Progenitor cell of endocrine pancreas (in vitro differentiated cells): ENCODE measurements around the gene IL1RAP. TPM values are rescaled to one million over a fixed set of nuclear protein-coding genes. Genes with fewer than 3 reads are reported as not detected.

ENCODE experiments used
- DNase-seq: peaks from one replicate; pipeline ENCODE4 v3.0.0; 2021; ENCODE audit warnings: low spot score; ENCODE audit not compliant: unreplicated experiment
- H3K27ac Mint-ChIP-seq: 2 replicates; pipeline ENCODE4 v1.8.0; 2021; ENCODE audit warnings: mild to moderate bottlenecking, moderate library complexity, mixed read lengths
- H3K27me3 Mint-ChIP-seq: 2 replicates; pipeline ENCODE4 v1.8.0; 2021; ENCODE audit warnings: mixed read lengths
- H3K36me3 Mint-ChIP-seq: 2 replicates; pipeline ENCODE4 v1.8.0; 2022; ENCODE audit warnings: mixed read lengths; ENCODE audit not compliant: insufficient read depth
- H3K4me1 Mint-ChIP-seq: 2 replicates; pipeline ENCODE4 v1.8.0; 2021; ENCODE audit warnings: low read depth, mixed read lengths
- H3K4me3 Mint-ChIP-seq: 2 replicates; pipeline ENCODE4 v1.8.0; 2021; ENCODE audit warnings: low read depth, mild to moderate bottlenecking, moderate library complexity, mixed read lengths
- H3K9me3 Mint-ChIP-seq: 2 replicates; pipeline ENCODE4 v1.8.0; 2021; ENCODE audit warnings: low read depth, mixed read lengths
- total RNA-seq: library from RNA; stranded (reverse); gene quantifications from 2 replicates; pipeline ENCODE4 v1.2.1, GENCODE V29; 2021
- TF ChIP-seq, protein P1 (sequence below): fragments of 200-600 bp; sonication (generic); IDR thresholded peaks from one replicate; pipeline ENCODE4 v1.5.0; 2021; ENCODE audit warnings: antibody characterized with exemption, mild to moderate bottlenecking; ENCODE audit not compliant: unreplicated experiment

The IL1RAP gene
- total RNA-seq, 1 donor from 2014 or later: 20.0 TPM

DNA sequence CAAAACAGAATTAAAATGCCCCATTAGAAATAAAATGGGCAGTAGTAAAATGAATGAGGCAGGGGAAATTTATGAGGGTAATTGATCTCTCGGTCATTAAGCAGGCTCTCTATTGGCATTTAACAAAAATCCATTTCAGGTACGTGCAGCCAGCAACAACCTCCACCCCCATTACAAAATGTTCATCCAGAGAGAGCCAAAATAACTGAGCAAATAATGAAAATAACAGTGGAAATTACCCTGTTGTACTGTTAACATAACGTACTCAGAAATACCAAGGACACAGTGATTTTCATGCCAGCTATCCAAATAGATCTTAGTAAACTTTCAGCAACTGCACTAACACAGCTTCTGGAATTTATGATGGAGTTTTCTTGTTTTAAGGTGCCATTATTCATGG lies 127.7 kb downstream of the IL1RAP start:
- Mint-ChIP-seq H3K9me3 (peaks cover 3% of the 10 kb centered on the region), H3K4me3 (no peak overlapping the region), H3K4me1 (peaks cover 42% of the 10 kb centered on the region), H3K27me3 (no peaks in the 10 kb centered on the region), H3K27ac (peak overlapping the region; percentile 46), H3K36me3 (peaks cover 13% of the 10 kb centered on the region)
- no peak for DNase-seq
- TF ChIP-seq, protein P1, sequence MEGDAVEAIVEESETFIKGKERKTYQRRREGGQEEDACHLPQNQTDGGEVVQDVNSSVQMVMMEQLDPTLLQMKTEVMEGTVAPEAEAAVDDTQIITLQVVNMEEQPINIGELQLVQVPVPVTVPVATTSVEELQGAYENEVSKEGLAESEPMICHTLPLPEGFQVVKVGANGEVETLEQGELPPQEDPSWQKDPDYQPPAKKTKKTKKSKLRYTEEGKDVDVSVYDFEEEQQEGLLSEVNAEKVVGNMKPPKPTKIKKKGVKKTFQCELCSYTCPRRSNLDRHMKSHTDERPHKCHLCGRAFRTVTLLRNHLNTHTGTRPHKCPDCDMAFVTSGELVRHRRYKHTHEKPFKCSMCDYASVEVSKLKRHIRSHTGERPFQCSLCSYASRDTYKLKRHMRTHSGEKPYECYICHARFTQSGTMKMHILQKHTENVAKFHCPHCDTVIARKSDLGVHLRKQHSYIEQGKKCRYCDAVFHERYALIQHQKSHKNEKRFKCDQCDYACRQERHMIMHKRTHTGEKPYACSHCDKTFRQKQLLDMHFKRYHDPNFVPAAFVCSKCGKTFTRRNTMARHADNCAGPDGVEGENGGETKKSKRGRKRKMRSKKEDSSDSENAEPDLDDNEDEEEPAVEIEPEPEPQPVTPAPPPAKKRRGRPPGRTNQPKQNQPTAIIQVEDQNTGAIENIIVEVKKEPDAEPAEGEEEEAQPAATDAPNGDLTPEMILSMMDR: no peak

DNA sequence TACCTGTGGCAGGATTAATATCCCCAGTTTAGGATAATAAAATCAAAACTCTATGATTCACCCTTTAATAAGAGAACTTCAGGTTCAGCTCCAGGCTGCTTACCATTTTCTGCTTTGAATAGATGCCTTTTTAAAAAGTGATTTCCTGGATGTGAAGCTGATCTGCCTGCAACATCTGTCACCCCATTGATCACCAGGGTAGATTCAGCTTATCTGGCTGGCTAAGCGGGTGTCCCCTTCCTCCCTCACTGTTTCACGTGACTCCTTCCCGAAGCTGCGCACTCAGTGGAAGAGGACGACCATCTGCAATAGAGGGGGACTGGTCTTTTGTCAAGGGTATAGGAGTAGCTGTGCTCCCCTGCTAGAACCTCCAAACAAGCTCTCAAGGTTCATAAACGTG lies 128.1 kb downstream of the IL1RAP start:
- Mint-ChIP-seq H3K27me3 (no peaks in the 10 kb centered on the region), H3K4me3 (no peak overlapping the region), H3K4me1 (peaks cover 42% of the 10 kb centered on the region)

DNA sequence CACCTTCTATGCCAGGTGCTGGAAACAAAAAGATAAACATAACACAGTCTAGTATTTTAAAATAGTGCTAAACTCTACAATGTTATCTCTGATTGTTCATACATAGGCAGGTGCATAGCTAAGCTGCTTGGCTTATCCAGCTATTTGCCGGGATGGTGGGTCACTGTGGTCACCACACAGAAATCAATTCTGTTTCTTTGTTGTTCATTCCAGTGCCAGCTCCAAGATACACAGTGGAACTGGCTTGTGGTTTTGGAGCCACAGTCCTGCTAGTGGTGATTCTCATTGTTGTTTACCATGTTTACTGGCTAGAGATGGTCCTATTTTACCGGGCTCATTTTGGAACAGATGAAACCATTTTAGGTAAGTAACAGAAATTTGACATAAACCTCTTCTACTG lies 130.2 kb downstream of the IL1RAP start:
- Mint-ChIP-seq H3K4me1 (peaks cover 39% of the 10 kb centered on the region), H3K27me3 (no peaks in the 10 kb centered on the region), H3K36me3 (peaks cover 18% of the 10 kb centered on the region), H3K27ac (peak overlapping the region; percentile 92), H3K9me3 (peaks cover 2% of the 10 kb centered on the region), H3K4me3 (no peak overlapping the region)
- peak; percentile 11 for DNase-seq
- TF ChIP-seq, protein P1: no peak

More for the DNA sequence above, 128.1 kb downstream of the IL1RAP start:
- TF ChIP-seq, protein P1: no peak
- DNase-seq: no peak
- Mint-ChIP-seq H3K27ac (peak overlapping the region; percentile 56), H3K9me3 (peaks cover 3% of the 10 kb centered on the region), H3K36me3 (peaks cover 15% of the 10 kb centered on the region)

DNA sequence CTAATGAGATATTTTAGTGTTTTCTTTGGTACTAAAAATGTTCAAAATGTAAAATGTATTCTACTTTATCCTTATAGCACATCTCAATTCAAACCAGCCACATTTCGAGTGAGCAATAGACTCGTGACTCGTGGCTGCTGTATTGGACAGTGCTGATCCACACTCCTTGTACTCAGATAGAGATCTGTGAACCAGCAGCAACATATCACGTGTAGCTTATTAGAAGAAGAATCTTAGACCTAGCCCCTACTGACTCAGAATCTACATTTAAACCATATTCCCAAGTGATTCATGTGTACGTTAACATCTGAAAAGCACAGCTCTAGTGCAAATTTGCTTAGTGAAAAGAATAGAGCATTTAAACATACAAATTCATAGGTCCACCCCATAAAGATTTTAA lies 130.9 kb downstream of the IL1RAP start:
- TF ChIP-seq, protein P1: no peak
- DNase-seq: no peak
- no peak overlapping the region for H3K27ac Mint-ChIP-seq

DNA sequence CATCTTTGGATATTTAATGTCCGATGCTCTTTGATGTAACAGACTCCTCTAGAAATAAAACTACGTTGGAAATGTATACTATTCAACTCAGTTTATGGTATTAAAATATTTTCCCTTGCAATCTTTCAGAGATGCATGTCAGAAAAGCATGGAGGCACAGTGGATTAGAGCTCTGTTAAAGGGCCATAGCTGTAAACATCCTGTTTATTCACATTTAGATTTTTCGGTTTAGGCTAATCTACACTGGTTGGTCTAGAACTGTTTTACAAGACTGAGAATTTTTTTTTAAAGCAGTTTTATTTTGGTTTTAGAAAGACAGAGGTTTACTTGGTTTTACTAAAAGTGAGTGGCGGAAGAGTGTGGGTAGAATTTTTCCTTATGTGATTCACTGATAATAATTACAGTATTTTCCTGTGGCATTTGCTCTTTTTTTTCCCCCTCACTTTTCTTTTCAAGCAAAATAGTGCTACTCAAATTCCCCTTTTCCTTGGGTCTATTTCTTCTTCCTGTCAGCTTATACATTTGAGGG lies 132.1 kb downstream of the IL1RAP start:
- TF ChIP-seq, protein P1: no peak
- Mint-ChIP-seq H3K4me3 (no peak overlapping the region), H3K9me3 (no peaks in the 10 kb centered on the region), H3K27ac (no peak overlapping the region), H3K36me3 (peaks cover 14% of the 10 kb centered on the region), H3K4me1 (peaks cover 32% of the 10 kb centered on the region), H3K27me3 (no peaks in the 10 kb centered on the region)
- DNase-seq: no peak

More for the DNA sequence above, 130.9 kb downstream of the IL1RAP start:
- H3K36me3 Mint-ChIP-seq: peaks cover 18% of the 10 kb centered on the region
- H3K4me1 Mint-ChIP-seq: peaks cover 37% of the 10 kb centered on the region
- H3K27me3 Mint-ChIP-seq: no peaks in the 10 kb centered on the region
- no peak overlapping the region for H3K4me3 Mint-ChIP-seq
- no peaks in the 10 kb centered on the region for H3K9me3 Mint-ChIP-seq
